K562 (cell line): Measurements from ENCODE around the gene AAK1. TPM values are rescaled to one million over a fixed set of nuclear protein-coding genes. Genes with fewer than 3 reads are reported as not detected.

Experiments used
- ATAC-seq: fragments of 200-7000 bp; cut with Tn5 transposase; 3 replicates; pipeline ENCODE4 v1.9.1; 2020; ENCODE audit warnings: moderate library complexity
- BruUV-seq: library from RNA; stranded (reverse); fragments of 400-500 nt; replicated peaks from 2 replicates; lab custom pipeline; 2021; lab: Mats Ljungman, UMichigan
- CTCF ChIA-PET: fragments of 300-600 bp; formaldehyde crosslinking; extraction: SDS; loops from one replicate; lab custom pipeline; 2021; ENCODE audit warnings: low intra/inter-chr PET ratio; lab: Yijun Ruan, JAX
- POLR2A ChIA-PET: fragments of 300-600, 350-650 bp; sonication (Branson Sonifier 250); formaldehyde crosslinking; extraction: SDS; loops from one replicate; lab custom pipeline; 2021; ENCODE audit warnings: antibody characterized with exemption, inconsistent platforms; lab: Yijun Ruan, JAX
- DNase-seq, 4 experiments: peaks; one replicate each; pipeline versions ENCODE4 v3.0.0 to v3.0.0-alpha.2; 2011 to 2018; ENCODE audit warnings: low spot score in 3 of 4, mixed read lengths in 3 of 4; ENCODE audit errors: extremely low read depth in 1 of 4
- FAIRE-seq: peaks from 2 replicates; lab custom pipeline; 2011; peaks lifted over from hg19 to GRCh38; lab: Jason Lieb, UNC
- H2AFZ ChIP-seq: 2 replicates; pipeline ENCODE4 v1.6.0; 2011; ENCODE audit warnings: low read depth, low read length, control low read depth, inconsistent platforms
- H3K27ac ChIP-seq: fragments of 200-600 bp; 3 replicates; pipeline ENCODE4 v1.8.0; 2011; ENCODE audit warnings: low read depth, mild to moderate bottlenecking, control low read depth, inconsistent platforms, low read length, moderate library complexity, mixed read lengths; ENCODE audit errors: extremely low read depth
- H3K27me3 ChIP-seq, 2 experiments: fragments of 300-600 bp in 1 of 2; 2 replicates in 1 of 2; 3 replicates in 1 of 2; pipeline versions ENCODE4 v1.6.0 to v1.8.0; 2011; ENCODE audit warnings: inconsistent platforms in 2 of 2, low read length in 2 of 2, mild to moderate bottlenecking in 1 of 2, mixed read lengths in 1 of 2, moderate library complexity in 1 of 2; ENCODE audit not compliant: control insufficient read depth in 2 of 2, insufficient read depth in 2 of 2
- H3K36me3 ChIP-seq: fragments of 300-600 bp; 3 replicates; pipeline ENCODE4 v1.8.0; 2011; ENCODE audit warnings: mild to moderate bottlenecking, low read length, inconsistent platforms; ENCODE audit not compliant: control insufficient read depth, insufficient read depth
- H3K4me1 ChIP-seq, 2 experiments: fragments of 200-600 bp in 1 of 2; replicated peaks in 1 of 2; 2 replicates in 1 of 2; 3 replicates in 1 of 2; pipeline versions ENCODE4 v1.5.1 to v1.8.0; 2011; ENCODE audit warnings: inconsistent platforms in 2 of 2, low read length in 2 of 2, mild to moderate bottlenecking in 1 of 2, mixed read lengths in 1 of 2, moderate library complexity in 1 of 2; ENCODE audit not compliant: control insufficient read depth in 2 of 2, insufficient read depth in 2 of 2
- H3K4me2 ChIP-seq: 2 replicates; pipeline ENCODE4 v1.6.1; 2011; ENCODE audit warnings: low read length, control low read depth, inconsistent platforms, mixed read lengths; ENCODE audit not compliant: insufficient read depth
- H3K4me3 ChIP-seq: fragments of 200-600 bp; sonication (generic), shearing (Covaris generic); 2 replicates; pipeline ENCODE4 v1.5.1; 2016; ENCODE audit warnings: control low read depth, inconsistent platforms
- H3K79me2 ChIP-seq: fragments of 200-600 bp; 3 replicates; pipeline ENCODE4 v1.8.0; 2011; ENCODE audit warnings: low read length, inconsistent platforms; ENCODE audit not compliant: control insufficient read depth, insufficient read depth
- H3K9ac ChIP-seq, 2 experiments: 2 replicates each; pipeline versions ENCODE4 v1.6.0 to v1.6.1; 2011; ENCODE audit warnings: low read depth in 2 of 2, low read length in 2 of 2, control low read depth in 1 of 2, inconsistent platforms in 1 of 2, mild to moderate bottlenecking in 1 of 2, mixed read lengths in 1 of 2; ENCODE audit not compliant: insufficient read depth in 1 of 2
- H3K9me1 ChIP-seq: one replicate; pipeline ENCODE4 v1.6.0; 2011; ENCODE audit warnings: inconsistent platforms, mild to moderate bottlenecking, low read length, moderate library complexity; ENCODE audit not compliant: control insufficient read depth, insufficient read depth
- H3K9me3 ChIP-seq: replicated peaks from 2 replicates; pipeline ENCODE4 v1.5.1; 2011; ENCODE audit warnings: low read depth, low read length, inconsistent platforms; ENCODE audit not compliant: control insufficient read depth, insufficient read depth
- H4K20me1 ChIP-seq: replicated peaks from 2 replicates; pipeline ENCODE4 v1.6.1; 2011; ENCODE audit warnings: low read length, inconsistent platforms, mixed read lengths; ENCODE audit not compliant: control insufficient read depth, insufficient read depth
- NR2C1 ChIP-seq, 2 experiments: fragments of 450-650 bp; IDR thresholded peaks; 2 replicates each; pipeline ENCODE4 v1.6.1; 2017; ENCODE audit warnings: mild to moderate bottlenecking in 2 of 2, antibody characterized with exemption in 1 of 2, inconsistent platforms in 1 of 2, missing compliant biosample characterization in 1 of 2, missing genetic modification characterization in 1 of 2
- NR2C2 ChIP-seq, 2 experiments: fragments of 200-800 bp in 1 of 2; sonication (Bioruptor generic) in 1 of 2; sonication (generic) in 1 of 2; formaldehyde crosslinking in 1 of 2; IDR thresholded peaks; 2 replicates each; pipeline versions ENCODE4 v1.6.1 to v1.8.0; 2016 to 2022; ENCODE audit warnings: mild to moderate bottlenecking in 1 of 2, missing compliant biosample characterization in 1 of 2, missing genetic modification characterization in 1 of 2, missing genetic modification reagents in 1 of 2
- RBM22 ChIP-seq: fragments of 200-400 bp; formaldehyde crosslinking; IDR thresholded peaks from 2 replicates; pipeline ENCODE4 v1.6.1; 2018; ENCODE audit warnings: low read length, low read depth; ENCODE audit not compliant: poor library complexity, severe bottlenecking
- YY1 ChIP-seq, 3 experiments: IDR thresholded peaks; 2 replicates each; pipeline ENCODE4 v1.6.1; 2011; ENCODE audit warnings: low read length in 2 of 3, mild to moderate bottlenecking in 2 of 3, moderate library complexity in 2 of 3, borderline replicate concordance in 1 of 3, control low read depth in 1 of 3, low read depth in 1 of 3; ENCODE audit not compliant: insufficient read depth in 3 of 3, insufficient replicate concordance in 2 of 3, control insufficient read depth in 1 of 3, insufficient read length in 1 of 3; ENCODE audit errors: extremely low read depth in 1 of 3
- WGBS: fragments of 100-300 bp; shearing (Covaris generic); methylation state at CpG from one replicate; pipeline ENCODE4 v1.1.6; 2016; ENCODE audit warnings: low coverage, mixed read lengths; ENCODE audit not compliant: insufficient coverage; ENCODE audit errors: missing lambda C conversion rate; 5-methylcytosine and 5-hydroxymethylcytosine counted together
- in situ Hi-C: fragments of 300-500 bp; cut with MboI; formaldehyde crosslinking; loops from 4 replicates; pipeline ENCODE4 v1.15.0; 2018; ENCODE audit warnings: inconsistent platforms, mixed read lengths
- intact Hi-C: fragments of 100-400 bp; cut with micrococcal nuclease; formaldehyde crosslinking; loops from 2 replicates; pipeline ENCODE4 v1.14.2; 2022
- polyA plus RNA-seq, 8 experiments: library from polyadenylated mRNA; depleted of rRNA in 4 of 8; stranded (reverse) in 5 of 8; unstranded in 3 of 8; fragments of >200 nt; fragmentation: Nextera tagmentation in 2 of 8; fragmentation: Illumina TruSeq in 1 of 8; extraction: Ambion mirVana in 2 of 8; extraction: Trizol in 1 of 8; gene quantifications; 2 replicates each; pipeline versions ENCODE4 v1.2.1 to v1.2.3, GENCODE V29; 2011 to 2014; ENCODE audit warnings: inconsistent platforms in 1 of 8, missing spikeins in 1 of 8
- total RNA-seq, 7 experiments: library from RNA; depleted of rRNA in 6 of 7; stranded (reverse); fragments of >200 nt in 6 of 7; fragmentation: Illumina TruSeq in 2 of 7; extraction: Trizol in 2 of 7; gene quantifications; 2 replicates each; pipeline versions ENCODE4 v1.2.1 to v1.2.3, GENCODE V29; 2011 to 2021; ENCODE audit warnings: low replicate concordance in 1 of 7
- TF ChIP-seq, protein P1 (sequence below): sonication (generic); IDR thresholded peaks from 2 replicates; pipeline ENCODE4 v1.6.1; 2016

AAK1 gene
- total and polyA plus RNA-seq, 9 of the 15 experiments (the other 6 are each of a cell fraction or from before 2014, with no cell fraction given): 0.89 to 17.1 (median 6.0) TPM

- 82% methylated on average over 2 of the region's 2 CpGs for WGBS
- Histone ChIP-seq H3K4me1 (peaks cover 15 to 28% of the 10 kb centered on the region in 2 experiments; a peak in 4 of 5 replicates), H3K9ac (no peak overlapping the region), H3K9me1 (no peaks in the 10 kb centered on the region), H3K27me3 (no peaks in the 10 kb centered on the region), H3K4me2 (no peak overlapping the region), H3K79me2 (peaks cover 30% of the 10 kb centered on the region), H3K27ac (no peak overlapping the region), H3K9me3 (no peaks in the 10 kb centered on the region), H3K4me3 (no peak overlapping the region), H3K36me3 (no peaks in the 10 kb centered on the region), H2AFZ (no peak overlapping the region), H4K20me1 (peaks cover 6% of the 10 kb centered on the region; the same call in 1 of the 2 replicates)
- DNase-seq (no peak), ATAC-seq (no peak), FAIRE-seq (no peak)
- intact Hi-C loops (no loop called here), in situ Hi-C loops (no loop called here)
- POLR2A ChIA-PET: interaction anchor here (0.6 to 7.7 kb wide), 6 partner anchors 8 to 56 kb away, joined by 3 to 70 read pairs (median 3); no protein-coding TSS in a partner anchor
- CTCF ChIA-PET: no interaction called here
- no TSS peak for BruUV-seq
- no peak for TF ChIP-seq YY1 (IDR thresholded peaks at IDR 0.05; ENCODE audit: borderline replicate concordance in 1 of 3, control insufficient read depth in 1 of 3, extremely low read depth in 1 of 3, insufficient read depth in 3 of 3, insufficient read length in 1 of 3, insufficient replicate concordance in 2 of 3, low read depth in 1 of 3, low read length in 2 of 3)
- TF ChIP-seq, protein P1, sequence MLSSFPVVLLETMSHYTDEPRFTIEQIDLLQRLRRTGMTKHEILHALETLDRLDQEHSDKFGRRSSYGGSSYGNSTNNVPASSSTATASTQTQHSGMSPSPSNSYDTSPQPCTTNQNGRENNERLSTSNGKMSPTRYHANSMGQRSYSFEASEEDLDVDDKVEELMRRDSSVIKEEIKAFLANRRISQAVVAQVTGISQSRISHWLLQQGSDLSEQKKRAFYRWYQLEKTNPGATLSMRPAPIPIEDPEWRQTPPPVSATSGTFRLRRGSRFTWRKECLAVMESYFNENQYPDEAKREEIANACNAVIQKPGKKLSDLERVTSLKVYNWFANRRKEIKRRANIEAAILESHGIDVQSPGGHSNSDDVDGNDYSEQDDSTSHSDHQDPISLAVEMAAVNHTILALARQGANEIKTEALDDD: peak; percentile 81
Measured at GRCh38 chr2:69639266-69639665, 4.3 kb downstream of the AAK1 start.

- no peak for TF ChIP-seq NR2C1 (IDR thresholded peaks at IDR 0.05)
- TF ChIP-seq NR2C1 (tag; IDR thresholded peaks at IDR 0.05): 0 out of 2 replicates have a peak, but pooled peaks have one; percentile 36
- TF ChIP-seq RBM22: no peak
- no peak for TF ChIP-seq NR2C2 (CRISPR knock-in tag; IDR thresholded peaks at IDR 0.05)
- peak; percentile 46; the same call in 1 of the 2 replicates for TF ChIP-seq NR2C2 (tag; IDR thresholded peaks at IDR 0.05)
- BruUV-seq: no TSS peak
- WGBS: 76% methylated on average over 3 of the region's 3 CpGs
Measured at GRCh38 chr2:69638630-69639029, 4.9 kb downstream of the AAK1 start.

More at GRCh38 chr2:69638630-69639029, 4.9 kb downstream of the AAK1 start:
- FAIRE-seq (no peak), ATAC-seq (no peak), DNase-seq (no peak)
- peaks cover 6% of the 10 kb centered on the region; the same call in 1 of the 2 replicates for H4K20me1 ChIP-seq
- intact Hi-C loops: no loop called here
- H3K27me3 ChIP-seq: no peaks in the 10 kb centered on the region
- H3K27ac ChIP-seq: no peak overlapping the region
- no peaks in the 10 kb centered on the region for H3K36me3 ChIP-seq
- CTCF ChIA-PET: no interaction called here
- H3K4me3 ChIP-seq: no peak overlapping the region
- in situ Hi-C loops: no loop called here
- peaks cover 15 to 32% of the 10 kb centered on the region in 2 experiments; a peak in 4 of 5 replicates for H3K4me1 ChIP-seq
- peaks cover 28% of the 10 kb centered on the region for H3K79me2 ChIP-seq
- H3K9me3 ChIP-seq: no peaks in the 10 kb centered on the region
- H2AFZ ChIP-seq: no peak overlapping the region
- no peak overlapping the region for H3K4me2 ChIP-seq
- no peaks in the 10 kb centered on the region for H3K9me1 ChIP-seq
- POLR2A ChIA-PET: interaction anchor here (0.6 to 7.7 kb wide), 5 partner anchors 13 to 68 kb away, joined by 3 to 70 read pairs (median 3); no protein-coding TSS in a partner anchor
- no peak overlapping the region for H3K9ac ChIP-seq
